Gastrocnemius medialis (tissue), 4 donors: ENCODE data around the gene ADGRL3. TPM values are rescaled to one million over a fixed set of nuclear protein-coding genes. Genes with fewer than 3 reads are reported as not detected.
"Not testable (repeated sequence)": the region's sequence is repeated elsewhere in the genome, so short reads cannot be mapped to it uniquely, and the experiment has no call there.

ENCODE experiments used
- ATAC-seq, 2 donors: fragments of 150-250 bp; one replicate each; pipeline ENCODE4 v1.9.1; 2016
- DNase-seq, 2 donors: peaks; one replicate each; pipeline ENCODE4 v3.0.0-alpha.2; 2019
- H3K27ac ChIP-seq, 4 donors: fragments of 200-600 bp; sonication (generic); 1 replicate in 1 of 4; 2 replicates in 3 of 4; pipeline ENCODE4 v1.5.1; 2016 to 2018; ENCODE audit warnings: mild to moderate bottlenecking in 2 of 4, moderate library complexity in 1 of 4
- H3K27me3 ChIP-seq, 3 donors: fragments of 200-600 bp; sonication (generic) in 2 of 3; 1 replicate in 1 of 3; 2 replicates in 2 of 3; pipeline versions ENCODE4 v1.5.1 to v1.6.0; 2016 to 2019; ENCODE audit warnings: mild to moderate bottlenecking in 1 of 3, moderate library complexity in 1 of 3
- H3K36me3 ChIP-seq, 2 donors: fragments of 200-600 bp; sonication (generic) in 1 of 2; one replicate each; pipeline ENCODE4 v1.5.1; 2017 to 2018
- H3K4me1 ChIP-seq, 2 donors: fragments of 200-600 bp; sonication (generic) in 1 of 2; one replicate each; pipeline ENCODE4 v1.5.1; 2016 to 2017; ENCODE audit warnings: mild to moderate bottlenecking in 2 of 2
- H3K4me3 ChIP-seq, 4 donors: fragments of 200-600 bp; sonication (generic) in 3 of 4; 1 replicate in 1 of 4; 2 replicates in 3 of 4; pipeline ENCODE4 v1.5.1; 2016 to 2019; ENCODE audit warnings: mild to moderate bottlenecking in 2 of 4
- H3K9me3 ChIP-seq, 3 donors: fragments of 200-600 bp; sonication (generic) in 2 of 3; 1 replicate in 1 of 3; 2 replicates in 2 of 3; pipeline ENCODE4 v1.5.1; 2016 to 2019
- POLR2A ChIP-seq, 2 donors: fragments of 450-650 bp; IDR thresholded peaks; one replicate each; pipeline ENCODE4 v1.6.1; 2017; ENCODE audit warnings: antibody characterized with exemption in 2 of 2, mild to moderate bottlenecking in 2 of 2, moderate library complexity in 2 of 2
- in situ Hi-C, 4 donors: fragments of 200-750 bp; cut with MboI; loops; one replicate each; pipeline versions ENCODE4 v1.15.0 to v1.8.0; 2017; ENCODE audit warnings: low sequenced_read_pairs in 4 of 4
- intact Hi-C: fragments of 100-400 bp; cut with DNase I; formaldehyde crosslinking; loops from one replicate; pipeline ENCODE4 v1.15.1; 2023; ENCODE audit warnings: low total_unique reads
- total RNA-seq, 4 donors: library from RNA; depleted of rRNA; stranded (reverse); fragments of >200 nt; gene quantifications; one replicate each; pipeline versions ENCODE4 v1.1.0 to v1.2.3, GENCODE V29; 2016
- TF ChIP-seq, protein P1 (sequence below), 5 experiments: fragments of 450-650 bp in 3 of 5; fragments of 200-600 bp in 2 of 5; sonication (generic) in 2 of 5; IDR thresholded peaks in 4 of 5; conservative IDR thresholded peaks in 1 of 5; 1 replicate in 4 of 5; 2 replicates in 1 of 5; pipeline ENCODE4 v1.5.1; 2016 to 2019; ENCODE audit warnings: antibody characterized with exemption in 5 of 5, mild to moderate bottlenecking in 3 of 5, moderate library complexity in 3 of 5

Gene ADGRL3
- total RNA-seq, 4 donors from 2014 or later, result 0.69 to 2.2 (median 1.1) TPM

DNA sequence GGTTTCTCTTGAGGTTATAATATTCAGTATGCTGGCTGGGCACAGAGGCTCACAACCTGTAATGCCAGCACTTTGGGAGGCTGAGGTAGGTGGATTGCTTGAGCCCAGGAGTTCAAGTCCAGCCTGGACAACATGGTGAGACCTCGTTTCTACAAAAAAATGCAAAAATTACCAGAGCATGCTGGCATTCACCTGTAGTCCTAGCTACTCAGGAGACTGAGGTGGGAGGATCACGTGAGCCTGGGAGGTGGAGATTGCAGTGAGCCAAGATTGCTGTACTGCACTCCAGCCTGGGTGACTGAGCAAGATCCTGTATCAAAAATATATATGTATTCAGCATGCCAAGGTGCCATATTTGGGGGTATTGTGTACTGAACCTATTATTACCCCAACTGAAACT, 552.5 kb downstream of the ADGRL3 start:
- Histone ChIP-seq H3K36me3 (no peaks in the 10 kb centered on the region), H3K4me3 (no peak overlapping the region), H3K4me1 (no peaks in the 10 kb centered on the region), H3K27ac (no peak overlapping the region), H3K27me3 (no peaks in the 10 kb centered on the region), H3K9me3 (no peaks in the 10 kb centered on the region)
- DNase-seq (no peak), ATAC-seq (no peak)
- intact Hi-C loops (no loop called here), in situ Hi-C loops (no loop called here)
- TF ChIP-seq, protein P1, sequence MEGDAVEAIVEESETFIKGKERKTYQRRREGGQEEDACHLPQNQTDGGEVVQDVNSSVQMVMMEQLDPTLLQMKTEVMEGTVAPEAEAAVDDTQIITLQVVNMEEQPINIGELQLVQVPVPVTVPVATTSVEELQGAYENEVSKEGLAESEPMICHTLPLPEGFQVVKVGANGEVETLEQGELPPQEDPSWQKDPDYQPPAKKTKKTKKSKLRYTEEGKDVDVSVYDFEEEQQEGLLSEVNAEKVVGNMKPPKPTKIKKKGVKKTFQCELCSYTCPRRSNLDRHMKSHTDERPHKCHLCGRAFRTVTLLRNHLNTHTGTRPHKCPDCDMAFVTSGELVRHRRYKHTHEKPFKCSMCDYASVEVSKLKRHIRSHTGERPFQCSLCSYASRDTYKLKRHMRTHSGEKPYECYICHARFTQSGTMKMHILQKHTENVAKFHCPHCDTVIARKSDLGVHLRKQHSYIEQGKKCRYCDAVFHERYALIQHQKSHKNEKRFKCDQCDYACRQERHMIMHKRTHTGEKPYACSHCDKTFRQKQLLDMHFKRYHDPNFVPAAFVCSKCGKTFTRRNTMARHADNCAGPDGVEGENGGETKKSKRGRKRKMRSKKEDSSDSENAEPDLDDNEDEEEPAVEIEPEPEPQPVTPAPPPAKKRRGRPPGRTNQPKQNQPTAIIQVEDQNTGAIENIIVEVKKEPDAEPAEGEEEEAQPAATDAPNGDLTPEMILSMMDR (IDR thresholded peaks at IDR 0.05 in 4 of 5, conservative IDR thresholded peaks at IDR 0.05 in 1 of 5), result no peak
- TF ChIP-seq POLR2A (IDR thresholded peaks at IDR 0.05), result no peak

DNA sequence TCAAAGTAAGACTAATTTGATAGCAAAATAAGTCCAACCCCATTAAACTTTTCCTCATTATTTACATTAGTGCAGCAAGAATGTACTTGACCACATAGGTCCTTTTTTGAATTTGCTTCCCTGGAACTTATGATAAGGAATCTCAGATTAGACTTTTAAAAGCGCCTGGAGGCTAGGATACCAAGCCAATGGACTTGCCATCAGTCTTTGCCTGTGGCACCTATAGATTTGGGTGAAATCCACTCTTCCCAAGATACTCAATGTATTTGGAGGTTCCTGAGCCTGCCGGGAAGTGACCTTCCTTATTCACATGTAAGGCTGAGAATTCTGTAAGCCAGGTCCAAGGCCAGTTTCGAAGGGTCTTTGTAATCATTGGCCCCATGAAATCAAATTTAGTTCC, 553.6 kb downstream of the ADGRL3 start:
- no peak for DNase-seq
- no peak for TF ChIP-seq POLR2A (IDR thresholded peaks at IDR 0.05)
- TF ChIP-seq, protein P1 (IDR thresholded peaks at IDR 0.05 in 4 of 5, conservative IDR thresholded peaks at IDR 0.05 in 1 of 5), result no peak
- no peaks in the 10 kb centered on the region for H3K27me3 ChIP-seq
- in situ Hi-C loops, result no loop called here
- H3K9me3 ChIP-seq, result no peaks in the 10 kb centered on the region
- H3K27ac ChIP-seq, result no peak overlapping the region
- no peaks in the 10 kb centered on the region for H3K4me1 ChIP-seq
- no peak overlapping the region for H3K4me3 ChIP-seq
- no peak for ATAC-seq
- intact Hi-C loops, result no loop called here
- H3K36me3 ChIP-seq, result no peaks in the 10 kb centered on the region

DNA sequence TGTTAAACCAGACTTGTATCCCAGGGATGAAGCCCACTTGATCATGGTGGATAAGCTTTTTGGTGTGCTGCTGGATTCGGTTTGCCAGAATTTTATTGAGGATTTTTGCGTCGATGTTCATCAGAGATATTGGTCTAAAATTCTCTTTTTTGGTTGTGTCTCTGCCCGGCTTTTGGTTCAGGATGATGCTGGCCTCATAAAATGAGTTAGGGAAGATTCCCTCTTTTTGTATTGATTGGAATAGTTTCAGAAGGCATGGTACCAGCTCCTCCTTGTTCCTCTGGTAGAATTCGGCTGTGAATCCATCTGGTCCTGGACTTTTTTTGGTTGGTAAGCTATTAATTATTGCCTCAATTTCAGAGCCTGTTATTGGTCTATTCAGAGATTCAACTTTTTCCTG, 556.8 kb downstream of the ADGRL3 start:
- DNase-seq, ATAC-seq, intact Hi-C loops, H3K4me3 ChIP-seq, H3K36me3 ChIP-seq, H3K27me3 ChIP-seq, H3K4me1 ChIP-seq, H3K27ac ChIP-seq, H3K9me3 ChIP-seq, in situ Hi-C loops: not testable (repeated sequence)

DNA sequence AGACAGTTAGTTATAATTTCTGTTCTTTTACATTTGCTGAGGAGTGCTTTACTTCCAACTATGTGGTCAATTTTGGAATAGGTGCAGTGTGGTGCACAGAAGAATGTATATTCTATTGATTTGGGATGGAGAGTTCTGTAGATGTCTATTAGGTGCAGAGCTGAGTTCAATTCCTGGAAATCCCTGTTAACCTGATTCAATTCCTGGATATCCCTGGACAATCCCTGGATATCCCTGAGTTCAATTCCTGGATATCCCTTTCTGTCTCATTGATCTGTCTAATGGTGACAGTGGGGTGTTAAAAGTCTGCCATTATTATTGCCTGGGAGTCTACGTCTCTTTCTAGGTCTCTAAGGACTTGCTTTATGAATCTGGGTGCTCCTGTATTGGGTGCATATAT, 557.9 kb downstream of the ADGRL3 start:
- H3K4me1 ChIP-seq, H3K36me3 ChIP-seq, H3K9me3 ChIP-seq, intact Hi-C loops, H3K27me3 ChIP-seq, ATAC-seq, H3K4me3 ChIP-seq, H3K27ac ChIP-seq, in situ Hi-C loops, DNase-seq: not testable (repeated sequence)

DNA sequence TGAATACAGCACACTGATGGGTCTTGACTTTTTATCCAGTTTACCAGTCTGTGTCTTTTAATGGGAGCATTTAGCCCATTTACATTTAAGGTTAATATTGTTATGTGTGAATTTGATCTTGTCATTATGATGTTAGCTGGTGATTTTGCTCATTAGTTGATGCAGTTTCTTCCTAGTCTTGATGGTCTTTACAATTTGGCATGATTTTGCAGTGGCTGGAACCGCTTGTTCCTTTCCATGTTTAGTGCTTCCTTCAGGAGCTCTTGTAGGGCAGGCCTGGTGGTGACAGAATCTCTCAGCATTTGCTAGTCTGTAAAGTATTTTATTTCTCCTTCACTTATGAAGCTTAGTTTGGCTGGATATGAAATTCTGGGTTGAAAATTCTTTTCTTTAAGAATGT, 558.5 kb downstream of the ADGRL3 start:
- intact Hi-C loops, in situ Hi-C loops: not testable (repeated sequence)

DNA sequence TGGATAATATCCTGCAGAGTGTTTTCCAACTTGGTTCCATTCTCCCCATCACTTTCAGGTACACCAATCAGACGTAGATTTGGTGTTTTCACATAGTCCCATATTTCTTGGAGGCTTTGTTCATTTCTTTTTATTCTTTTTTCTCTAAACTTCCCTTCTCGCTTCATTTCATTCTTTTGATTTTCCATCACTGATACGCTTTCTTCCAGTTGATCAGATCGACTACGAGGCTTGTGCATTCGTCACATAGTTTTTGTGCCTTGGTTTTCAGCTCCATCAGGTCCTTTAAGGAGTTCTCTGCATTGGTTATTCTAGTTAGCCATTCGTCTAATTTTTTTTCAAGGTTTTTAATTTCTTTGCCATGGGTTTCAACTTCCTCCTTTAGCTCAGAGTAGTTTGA, 559.1 kb downstream of the ADGRL3 start:
- H3K9me3 ChIP-seq, H3K36me3 ChIP-seq, H3K4me3 ChIP-seq, DNase-seq, ATAC-seq, H3K27ac ChIP-seq, intact Hi-C loops, in situ Hi-C loops, H3K27me3 ChIP-seq, H3K4me1 ChIP-seq: not testable (repeated sequence)

More for the DNA sequence above, 558.5 kb downstream of the ADGRL3 start:
- DNase-seq, H3K36me3 ChIP-seq, ATAC-seq, H3K4me1 ChIP-seq, H3K27ac ChIP-seq, H3K27me3 ChIP-seq, H3K9me3 ChIP-seq, H3K4me3 ChIP-seq: not testable (repeated sequence)

DNA sequence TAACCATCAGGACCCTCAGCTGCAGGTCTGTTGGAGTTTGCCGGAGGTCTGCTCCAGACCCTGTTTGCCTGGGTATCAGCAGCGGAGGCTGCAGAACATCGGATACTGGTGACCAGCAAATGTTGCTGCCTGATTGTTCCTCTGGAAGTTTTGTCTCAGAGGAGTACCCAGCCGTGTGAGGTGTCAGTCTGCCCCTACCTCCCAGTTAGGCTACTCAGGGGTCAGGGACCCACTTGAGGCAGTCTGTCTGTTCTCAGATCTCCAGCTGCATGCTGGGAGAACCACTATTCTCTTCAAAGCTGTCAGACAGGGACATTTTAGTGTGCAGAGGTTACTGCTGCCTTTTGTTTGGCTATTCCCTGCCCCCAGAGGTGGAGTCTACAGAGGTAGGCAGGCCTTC, 559.8 kb downstream of the ADGRL3 start:
- intact Hi-C loops, in situ Hi-C loops, H3K27me3 ChIP-seq, H3K4me3 ChIP-seq, H3K36me3 ChIP-seq, DNase-seq, H3K4me1 ChIP-seq, H3K27ac ChIP-seq, ATAC-seq, H3K9me3 ChIP-seq: not testable (repeated sequence)
